SH-SY5Y (cell line): ENCODE measurements around the gene PHKA2.

ENCODE experiments used
- GATA2 ChIP-seq: IDR thresholded peaks from 2 replicates; pipeline ENCODE4 v1.6.1; 2011; ENCODE audit warnings: mild to moderate bottlenecking, low read depth, low read length
- GATA3 ChIP-seq: IDR thresholded peaks from 2 replicates; pipeline ENCODE4 v1.6.1; 2011; ENCODE audit warnings: low read depth, mild to moderate bottlenecking, low read length, moderate library complexity

Gene PHKA2

DNA sequence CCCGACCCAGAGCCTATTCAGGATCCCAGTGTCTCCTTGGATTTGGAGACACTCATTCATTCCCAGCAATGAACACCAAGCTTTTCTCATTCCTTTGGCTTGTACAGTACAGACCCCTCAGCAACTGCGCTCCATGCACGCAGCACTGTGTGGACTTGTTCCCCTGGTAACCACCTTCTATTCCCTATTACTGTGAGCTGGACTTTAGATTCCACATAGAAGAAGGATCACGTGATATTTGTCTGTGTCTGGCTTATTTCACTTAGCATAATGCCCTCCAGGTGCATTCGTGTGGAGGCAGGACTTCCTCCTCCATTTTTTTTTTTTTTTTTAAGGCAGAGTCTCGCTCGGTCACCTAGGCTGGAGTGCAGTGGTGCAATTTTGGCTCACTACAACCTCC is 106.4 kb downstream of the PHKA2 start:
- TF ChIP-seq GATA2: no peak
- no peak for TF ChIP-seq GATA3

DNA sequence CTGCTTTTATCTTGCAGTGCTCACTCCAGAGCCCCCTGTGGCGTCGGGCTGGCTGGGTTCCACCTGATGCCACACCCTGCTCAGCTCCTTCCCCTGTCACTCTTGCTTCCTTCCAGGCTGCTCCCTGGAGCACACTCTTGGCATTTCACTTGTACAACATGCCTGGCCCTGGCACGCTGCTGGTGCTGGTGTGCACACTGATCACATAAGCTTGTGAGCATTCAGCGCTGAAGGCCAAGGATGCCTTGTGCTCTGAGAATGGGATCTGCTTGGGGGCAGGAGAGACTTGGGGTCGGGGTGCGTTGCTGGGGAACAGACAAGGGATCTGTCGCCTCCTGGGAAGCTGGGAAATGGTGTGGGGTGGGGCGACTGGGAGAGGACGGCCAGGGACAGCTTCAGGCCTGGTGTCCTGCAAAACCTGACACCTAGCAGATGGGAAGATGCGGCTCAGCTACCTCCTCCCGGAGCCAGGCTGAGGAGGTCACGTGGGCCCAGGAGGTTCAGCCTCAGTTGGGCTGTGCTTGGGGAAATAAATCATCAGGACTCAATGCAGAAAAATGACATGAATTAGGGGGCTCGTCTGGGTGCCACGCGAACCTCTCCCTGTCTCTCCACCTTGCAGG is 108.5 kb downstream of the PHKA2 start:
- TF ChIP-seq GATA2: no peak
- TF ChIP-seq GATA3: no peak

DNA sequence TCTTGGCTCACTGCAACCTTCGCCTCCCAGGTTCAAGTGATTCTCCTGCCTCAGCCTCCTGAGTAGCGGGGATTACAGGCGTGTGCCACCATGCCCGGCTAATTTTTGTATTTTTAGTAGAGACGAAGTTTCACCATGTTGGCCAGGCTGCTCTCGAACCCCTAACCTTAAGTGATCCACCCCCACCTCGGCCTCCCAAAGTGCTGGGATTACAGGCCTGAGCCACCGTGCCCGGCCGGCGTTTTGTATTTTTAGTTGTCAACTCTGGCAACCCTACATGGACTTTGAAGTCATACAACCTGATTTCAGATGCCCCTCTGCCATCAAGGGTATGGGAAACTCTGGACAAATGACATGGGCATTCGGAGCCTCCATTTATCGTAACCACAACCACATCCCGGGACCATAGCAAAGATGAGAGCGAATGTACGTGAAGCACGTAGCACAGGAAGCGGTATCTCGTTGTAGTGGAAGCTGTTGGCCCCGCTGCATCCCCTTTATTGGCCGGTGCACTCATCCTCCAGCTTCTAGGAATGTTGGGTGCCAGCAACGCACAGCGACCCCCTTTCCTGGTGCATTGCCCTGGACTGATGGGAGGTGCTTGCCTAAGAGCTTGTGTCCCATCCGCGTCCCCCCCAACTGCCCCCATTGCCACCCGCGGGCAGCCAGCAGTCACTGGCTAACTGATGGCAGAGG is 109.2 kb downstream of the PHKA2 start:
- TF ChIP-seq GATA2 (no peak), GATA3 (no peak)

DNA sequence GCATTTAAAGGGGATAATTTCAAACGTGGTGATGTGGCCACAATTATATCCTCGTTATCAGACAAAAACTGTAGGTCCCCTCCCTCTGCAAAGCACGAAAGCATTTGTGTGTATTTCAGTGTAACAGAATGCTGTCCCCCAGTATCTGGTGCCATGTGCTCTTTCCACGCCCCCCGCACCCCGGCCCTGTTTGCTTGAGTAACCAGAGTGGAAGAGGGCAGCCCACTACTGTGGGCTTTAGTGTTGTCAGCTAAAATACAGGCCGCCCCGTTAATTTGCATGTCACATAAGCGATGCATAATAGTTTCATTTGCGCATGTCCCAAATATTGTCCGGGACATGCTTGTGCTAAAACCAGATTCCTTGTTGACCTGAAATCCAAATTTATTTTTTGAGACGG is 110.1 kb downstream of the PHKA2 start:
- no peak for TF ChIP-seq GATA2
- TF ChIP-seq GATA3: no peak

DNA sequence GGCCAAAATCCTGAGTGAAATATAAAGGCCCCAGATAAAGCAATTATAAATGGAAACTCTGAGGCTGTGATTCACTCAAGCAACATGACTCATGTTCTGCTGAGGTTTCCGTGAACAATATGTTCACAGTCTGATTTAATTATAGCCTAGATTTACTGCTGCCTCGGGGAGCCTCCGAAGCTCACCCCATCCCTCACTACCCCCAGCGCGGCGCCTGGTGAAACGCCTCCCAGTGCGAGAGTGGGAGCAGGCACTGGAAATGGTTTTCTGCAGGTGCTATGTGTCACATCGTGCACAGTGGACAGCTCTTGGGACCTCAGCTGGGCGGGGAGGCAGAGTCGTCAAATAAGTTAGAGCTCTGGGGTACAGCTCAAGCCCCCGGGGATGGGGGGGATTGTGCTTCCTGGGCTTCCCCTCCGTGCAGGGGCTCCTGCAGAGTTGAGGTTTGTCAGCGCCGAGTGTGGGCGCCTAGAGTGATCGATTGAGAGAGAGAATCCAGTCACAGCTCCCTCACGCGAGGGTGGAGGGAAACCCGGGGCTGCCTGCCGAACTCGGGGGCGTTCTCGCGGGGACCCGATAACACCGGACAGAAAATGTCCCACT is 110.6 kb downstream of the PHKA2 start:
- no peak for TF ChIP-seq GATA2
- TF ChIP-seq GATA3: no peak

DNA sequence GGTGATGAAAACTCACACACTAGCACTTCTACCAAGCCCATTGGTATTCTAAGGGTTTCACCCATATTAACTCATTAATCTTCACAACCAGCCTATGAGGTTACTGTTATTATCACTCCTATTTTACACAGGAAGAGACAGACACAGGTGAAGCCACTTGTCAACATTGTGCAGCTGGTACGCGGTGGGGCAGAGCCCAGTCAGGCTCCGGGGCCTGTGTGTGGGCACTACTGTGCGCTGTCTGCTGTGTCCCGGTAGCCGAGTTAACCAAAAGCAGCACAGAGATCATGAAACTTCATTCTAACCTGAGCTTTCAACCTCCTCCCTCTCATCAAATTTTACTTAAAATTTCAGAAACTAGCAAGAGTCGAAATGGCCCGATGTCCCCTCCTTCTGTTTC is 111.3 kb downstream of the PHKA2 start:
- TF ChIP-seq GATA3 (no peak), GATA2 (no peak)

DNA sequence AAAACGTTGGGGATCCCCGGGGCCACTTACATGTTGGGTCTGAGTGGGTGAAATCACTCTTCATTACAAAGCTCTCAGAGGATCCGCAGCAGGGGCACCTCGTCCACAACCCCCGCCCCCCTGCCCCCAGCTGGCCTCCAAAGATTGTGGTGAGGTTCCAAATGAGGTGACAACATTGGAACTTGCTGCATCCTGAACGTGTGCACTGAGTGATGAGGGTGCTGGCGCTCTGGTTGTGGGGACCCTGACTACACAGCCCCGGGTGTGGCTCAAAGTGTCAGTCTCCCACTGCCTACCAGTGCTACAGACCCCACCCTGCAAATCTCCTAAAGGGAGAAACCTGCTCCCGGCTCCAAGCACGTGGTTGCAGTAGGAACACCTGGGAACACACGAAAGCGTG is 111.9 kb downstream of the PHKA2 start:
- no peak for TF ChIP-seq GATA2
- TF ChIP-seq GATA3: no peak

DNA sequence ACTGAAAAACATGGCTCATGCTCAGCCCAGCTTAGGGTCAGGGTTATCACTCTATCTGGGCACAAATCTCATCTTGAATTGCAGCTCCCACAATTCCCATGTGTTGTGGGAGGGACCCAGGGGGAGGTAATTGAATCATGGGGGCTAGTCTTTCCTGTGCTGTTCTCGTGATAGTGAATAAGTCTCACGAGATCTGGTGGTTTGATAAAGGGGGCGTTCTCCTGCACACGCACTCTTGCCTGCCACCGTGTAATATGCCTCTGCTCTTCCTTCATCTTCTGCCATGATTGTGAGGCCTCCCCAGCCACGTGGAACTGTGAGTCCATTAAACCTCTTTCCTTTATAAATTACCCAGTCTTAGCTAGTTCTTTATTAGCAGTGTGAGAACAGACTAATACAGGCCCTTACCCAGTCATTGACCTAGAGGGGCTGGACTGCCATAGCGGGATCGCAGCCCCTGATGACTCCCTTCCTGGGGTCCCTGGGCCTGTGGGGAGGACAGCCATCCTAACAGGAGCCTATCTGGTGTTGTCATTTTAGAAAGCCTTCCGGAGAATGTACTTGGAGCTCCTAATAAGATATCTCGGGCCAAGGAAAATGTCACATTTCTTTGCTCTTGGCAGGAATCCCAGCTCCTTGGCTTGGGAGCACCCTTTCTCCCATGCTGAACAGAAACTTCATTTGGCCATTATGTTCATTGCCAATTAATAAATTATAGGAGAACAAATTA is 112.6 kb downstream of the PHKA2 start:
- TF ChIP-seq GATA2 (peak; percentile 52), GATA3 (no peak)

DNA sequence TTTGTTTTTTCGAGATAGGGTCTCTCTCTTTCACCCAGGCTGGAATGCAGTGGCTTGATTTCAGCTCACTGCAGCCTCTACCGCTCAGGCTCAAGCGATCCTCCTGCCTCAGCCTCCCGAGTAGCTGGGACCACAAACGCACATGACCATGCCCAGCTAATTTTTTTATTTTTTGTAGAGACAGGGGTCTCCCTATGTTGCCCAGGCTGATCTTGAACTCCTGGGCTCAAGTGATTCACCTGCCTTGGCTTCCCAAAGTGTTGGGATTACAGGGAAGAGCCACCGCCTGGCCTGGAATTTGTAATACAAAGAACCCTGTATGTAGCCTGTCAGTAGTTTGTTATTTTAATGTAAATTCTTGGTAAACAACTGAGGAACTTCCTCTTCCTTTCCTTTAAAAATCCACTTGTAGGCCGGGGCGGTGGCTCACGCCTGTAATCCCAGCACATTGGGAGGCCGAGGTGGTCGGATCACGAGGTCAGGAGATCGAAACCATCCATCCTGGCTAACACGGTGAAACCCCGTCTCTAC is 119.5 kb downstream of the PHKA2 start:
- TF ChIP-seq GATA3 (no peak), GATA2 (no peak)

DNA sequence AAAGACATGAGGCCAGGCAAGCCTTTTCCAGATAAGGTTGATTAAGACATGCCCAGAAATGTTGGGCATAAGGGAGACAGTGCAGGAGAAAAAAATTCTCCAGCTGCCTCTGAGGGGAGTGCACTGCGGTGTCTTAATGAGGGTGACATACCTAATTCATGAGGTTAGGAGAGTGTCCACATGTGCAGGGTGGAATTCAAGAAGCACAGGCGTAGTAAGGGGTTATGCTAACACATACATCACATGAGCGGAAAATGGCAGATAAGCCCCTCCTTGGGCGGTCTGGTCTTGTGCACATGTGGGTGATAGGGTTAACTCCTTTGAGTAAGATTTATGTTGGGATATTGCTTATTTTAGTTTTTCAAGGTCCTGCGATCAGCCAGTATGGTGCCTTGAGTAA is 122.4 kb downstream of the PHKA2 start:
- TF ChIP-seq GATA3 (no peak), GATA2 (no peak)

DNA sequence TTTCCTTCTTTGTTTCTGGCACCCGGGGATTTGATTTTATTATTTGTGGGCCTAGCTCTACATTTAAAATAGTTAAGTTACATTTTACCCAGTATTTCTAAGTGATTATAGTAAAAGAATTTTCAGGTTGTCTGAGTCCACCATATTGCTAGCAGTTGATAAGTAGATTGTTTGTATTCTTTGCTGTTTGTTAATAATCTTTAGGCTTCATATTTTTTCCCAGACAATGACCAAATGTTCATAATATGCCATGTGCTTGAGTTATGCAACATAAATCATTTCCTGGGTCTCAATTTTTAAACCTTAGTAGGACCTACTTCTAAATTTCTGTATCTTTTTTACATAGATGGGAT is 127.3 kb downstream of the PHKA2 start:
- no peak for TF ChIP-seq GATA3
- TF ChIP-seq GATA2: no peak

DNA sequence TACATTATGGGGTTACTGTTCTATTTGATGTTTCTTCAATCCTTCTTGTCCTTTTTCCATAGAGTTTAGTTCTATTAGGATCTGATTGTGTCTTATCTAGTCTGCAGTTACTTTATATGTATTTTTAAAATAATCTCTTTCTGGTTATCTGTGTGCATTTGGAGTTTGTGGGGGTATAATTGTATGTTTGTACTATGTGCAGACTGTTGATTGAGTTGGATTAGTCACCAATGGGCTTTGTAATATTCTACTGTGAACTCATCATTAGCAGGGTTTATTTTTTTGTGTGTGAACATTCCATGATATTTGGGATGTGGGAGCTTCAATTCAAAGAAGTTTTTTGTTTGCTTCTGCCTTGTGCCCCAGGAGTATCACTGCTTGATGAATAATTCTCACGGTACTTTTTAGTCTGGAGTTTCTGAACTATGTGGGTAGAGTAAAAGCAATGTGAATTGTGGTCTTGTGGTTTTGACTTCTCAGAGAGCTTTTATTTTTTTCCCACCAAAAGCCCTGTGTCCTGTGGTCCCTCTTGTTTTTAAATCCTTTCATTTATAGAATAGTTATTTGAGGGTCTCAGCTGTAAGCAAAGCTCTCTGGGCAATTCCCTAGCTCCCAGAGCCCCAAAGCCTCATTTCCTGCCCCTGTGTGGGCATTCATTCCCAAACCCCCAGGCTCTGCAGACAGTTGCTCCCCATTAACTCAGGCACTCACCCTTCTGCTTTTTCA is 127.8 kb downstream of the PHKA2 start:
- no peak for TF ChIP-seq GATA3
- no peak for TF ChIP-seq GATA2
